Activated CD4-positive, CD25-positive, alpha-beta regulatory T cell treated with anti-CD3 and anti-CD28 coated beads, Interleukin-2, amount 50 U/mL, for 24 hours (primary cell): ENCODE data around the gene KATNB1.
"Not testable (repeated sequence)": the region's sequence is repeated elsewhere in the genome, so short reads cannot be mapped to it uniquely, and the experiment has no call there.

Experiments
- ATAC-seq, 2 donors: fragments of 150-1000 bp; cut with Tn5 transposase; one replicate each; pipeline ENCODE4 v1.10.0; 2021; ENCODE audit warnings: mild to moderate bottlenecking in 1 of 2, moderate library complexity in 1 of 2

KATNB1 gene

DNA sequence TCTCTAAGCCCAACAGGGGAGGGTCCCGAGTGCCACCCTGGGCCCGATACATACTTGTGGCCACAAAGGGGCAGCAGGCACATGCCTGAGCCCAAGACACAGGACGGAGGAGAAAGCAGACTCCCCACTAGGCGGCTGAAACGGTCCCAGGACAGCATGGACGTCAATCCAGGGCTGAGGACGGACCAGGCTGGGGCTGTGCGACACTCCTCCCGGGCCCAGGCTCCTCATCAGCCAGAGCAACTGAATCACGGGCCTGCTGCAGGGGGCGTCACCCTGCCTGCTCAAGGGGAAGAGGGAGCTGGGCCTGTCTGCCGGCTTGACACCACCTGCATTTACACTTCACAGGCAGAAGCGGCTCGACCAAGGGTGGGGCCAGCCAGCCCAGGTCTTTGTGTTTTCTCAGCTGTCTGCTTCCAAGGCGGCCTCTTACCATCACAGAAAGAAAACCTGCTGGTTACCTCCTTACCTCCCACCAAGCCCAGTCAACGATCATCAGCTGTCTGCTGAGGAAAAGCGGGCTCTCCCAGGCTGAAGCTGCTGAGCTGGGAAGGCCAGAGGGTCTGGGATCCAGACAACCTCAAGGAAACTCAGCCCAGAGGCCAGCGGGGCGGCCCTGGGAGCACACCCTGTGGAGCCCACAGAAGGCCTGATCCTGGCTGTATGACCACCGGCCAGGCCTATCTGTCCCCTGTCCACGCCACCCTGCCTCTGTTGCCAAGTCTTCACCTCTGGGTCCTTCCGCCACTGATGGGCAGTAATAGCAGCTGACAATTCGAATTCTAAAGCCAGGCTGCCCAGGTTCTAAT lies 40.3 kb downstream of the KATNB1 start:
- no peak for ATAC-seq

DNA sequence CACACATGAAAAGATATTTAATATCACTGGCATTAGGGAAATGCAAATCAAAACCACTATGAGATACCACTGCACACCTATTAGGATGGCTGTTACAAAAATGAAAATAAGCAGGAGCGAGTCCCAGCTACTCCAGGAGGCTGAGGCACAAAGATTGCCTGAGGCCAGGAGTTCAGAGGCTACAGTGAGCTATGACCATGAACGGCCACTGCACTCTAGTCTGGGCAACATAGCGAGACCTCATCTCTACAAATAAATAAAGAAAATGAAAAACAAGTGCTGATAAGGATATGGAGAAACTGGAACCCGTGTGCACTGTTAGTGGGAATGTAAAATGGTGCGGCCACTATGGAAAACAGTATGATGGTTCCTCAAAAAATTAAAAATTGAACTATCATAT lies 43.1 kb downstream of the KATNB1 start:
- no peak for ATAC-seq

DNA sequence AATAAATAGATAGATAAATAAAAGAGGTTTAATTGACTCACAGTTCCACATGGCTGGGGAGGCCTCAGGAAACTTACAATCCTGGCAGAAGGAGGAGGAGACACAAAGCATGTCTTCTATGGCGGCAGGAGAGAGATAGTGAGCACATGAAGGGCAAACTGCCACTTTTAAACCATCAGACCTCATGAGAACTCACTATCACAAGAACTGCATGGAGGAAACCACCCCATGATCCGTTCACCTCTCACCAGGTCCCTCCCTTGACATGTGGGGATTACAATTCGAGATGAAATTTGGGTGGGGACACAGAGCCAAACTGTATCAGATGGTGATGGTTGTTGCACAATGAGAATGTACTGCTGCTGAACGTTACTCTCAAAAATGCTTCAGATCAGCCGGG lies 44.3 kb downstream of the KATNB1 start:
- not testable (repeated sequence) for ATAC-seq

- ATAC-seq = no peak
These were observed 45.8 kb downstream of the KATNB1 start for GRCh38 chr16:57781349-57781740.

DNA sequence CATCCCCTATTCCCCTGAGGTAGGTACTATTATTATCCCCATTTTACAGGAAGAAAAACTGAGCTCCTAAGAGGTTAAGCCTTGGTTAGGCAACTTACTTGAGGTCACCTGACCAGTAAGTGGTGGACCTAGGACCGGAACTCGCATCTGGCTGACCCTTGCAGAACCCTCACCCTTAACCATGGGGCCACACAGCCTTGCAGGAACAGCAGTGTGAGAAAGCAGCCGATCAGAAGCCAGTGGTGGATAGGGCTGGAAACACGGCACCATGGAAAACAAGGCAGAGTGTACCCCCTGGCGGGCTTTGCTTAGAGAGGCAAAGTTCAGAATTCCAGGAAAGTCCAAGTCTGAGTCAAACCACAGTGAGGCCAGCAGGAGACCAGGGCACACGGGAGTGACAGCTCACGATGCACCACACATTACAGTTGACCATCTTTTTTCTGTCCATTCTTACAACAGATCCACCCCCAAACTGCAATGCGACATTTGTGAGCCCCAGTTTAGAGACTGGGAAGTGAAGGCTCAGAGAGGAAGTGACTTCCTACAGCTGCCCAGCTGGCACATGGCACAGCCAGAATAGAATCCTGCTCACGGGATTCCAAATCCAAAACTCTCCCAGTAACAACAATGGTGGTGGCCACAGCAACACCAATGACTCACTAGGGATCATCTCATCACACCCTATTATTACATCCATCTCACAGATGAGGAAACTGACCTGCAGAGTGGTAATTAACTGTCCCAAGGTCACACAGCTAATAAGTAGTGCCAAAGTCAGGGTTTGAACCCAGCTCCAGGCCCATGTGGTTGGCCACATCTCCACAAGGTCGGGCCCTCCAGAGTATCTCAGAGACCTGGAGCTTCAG lies 46.4 kb downstream of the KATNB1 start:
- ATAC-seq = no peak

GRCh38 chr16:57782607-57783055 lies 47.1 kb downstream of the KATNB1 start:
- ATAC-seq = not testable (repeated sequence)

DNA sequence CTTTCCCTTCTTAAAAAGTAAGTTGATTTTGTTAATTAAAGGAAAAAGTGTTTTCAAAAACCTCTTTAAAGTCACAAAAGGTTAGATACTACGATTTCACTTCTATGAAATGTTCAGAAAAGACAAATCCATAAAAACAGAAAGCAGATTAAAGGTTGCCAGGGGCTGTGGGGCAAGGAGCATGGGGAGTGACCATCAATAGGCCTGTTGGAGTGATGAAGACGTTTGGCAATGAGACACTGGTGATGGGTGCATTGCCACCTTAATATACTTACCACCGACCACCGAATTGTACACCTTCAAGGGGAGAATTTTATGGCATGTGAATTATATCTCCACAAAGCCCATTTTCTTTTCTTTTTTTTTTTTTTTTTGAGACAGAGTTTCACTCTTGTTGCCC lies 47.5 kb downstream of the KATNB1 start:
- ATAC-seq = no peak

DNA sequence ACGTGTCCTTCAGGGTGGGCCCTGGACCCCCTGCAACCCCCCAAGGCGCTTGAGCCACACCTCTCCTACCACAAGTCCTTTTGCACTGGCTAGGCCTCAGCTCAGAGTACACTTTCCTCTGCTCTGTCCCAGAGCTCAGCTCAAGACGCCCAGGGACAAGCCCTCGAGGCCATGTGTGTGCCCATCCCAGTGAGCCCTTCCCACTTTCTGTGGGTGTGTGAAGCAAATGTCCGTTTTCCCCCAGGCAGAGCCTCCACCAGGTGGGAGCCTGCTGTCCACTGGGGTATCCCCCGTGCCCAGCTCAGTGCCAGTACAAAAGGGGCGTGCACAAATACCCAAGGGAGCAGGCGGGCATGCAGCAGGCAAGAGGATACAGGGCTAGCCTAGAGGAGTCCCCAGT lies 48.3 kb downstream of the KATNB1 start:
- ATAC-seq = no peak

DNA sequence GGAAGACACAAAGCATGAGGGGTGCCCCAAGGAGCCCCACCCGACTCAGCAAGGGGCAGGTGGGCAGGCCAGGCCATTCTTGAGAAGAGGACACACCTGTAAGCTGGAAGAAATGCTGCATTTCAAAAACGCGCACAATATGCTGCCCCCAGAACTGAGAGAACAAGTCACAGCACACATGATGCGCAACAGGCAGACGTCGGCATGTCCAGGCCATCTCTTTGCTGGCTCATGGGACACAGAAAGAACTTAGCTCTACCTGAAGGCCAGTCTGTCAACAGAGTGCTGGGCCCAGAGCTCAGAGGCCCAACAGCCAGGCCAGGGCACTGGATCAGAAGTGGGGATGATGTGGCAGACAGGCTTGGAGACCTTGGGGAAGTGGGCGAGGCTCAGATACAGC lies 48.8 kb downstream of the KATNB1 start:
- ATAC-seq = no peak

- ATAC-seq = no peak
These were observed 49.8 kb downstream of the KATNB1 start for GRCh38 chr16:57785385-57785784.

GRCh38 chr16:57785924-57786323 lies 50.4 kb downstream of the KATNB1 start:
- ATAC-seq = no peak

- ATAC-seq = no peak
These were observed 51.3 kb downstream of the KATNB1 start for GRCh38 chr16:57786632-57787518.

DNA sequence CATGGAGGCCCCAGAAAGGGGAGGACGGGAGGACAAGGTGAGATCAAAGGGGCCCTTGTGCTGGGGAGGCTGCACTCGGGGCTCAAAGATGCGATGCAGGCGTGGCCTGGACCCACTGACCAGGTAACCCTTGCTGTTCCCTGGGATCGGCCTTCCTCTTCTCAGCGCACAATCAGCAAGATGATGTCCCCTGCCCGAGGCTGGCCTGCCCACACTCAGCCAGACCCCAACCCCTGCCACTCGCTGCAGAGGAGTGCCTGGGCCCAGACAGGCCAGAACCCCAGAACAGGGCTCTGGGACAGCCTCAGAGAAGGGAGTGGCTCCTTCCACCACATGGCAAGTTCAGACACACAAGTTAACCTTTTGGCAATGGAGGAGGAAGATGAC lies 51.9 kb downstream of the KATNB1 start:
- ATAC-seq = no peak

DNA sequence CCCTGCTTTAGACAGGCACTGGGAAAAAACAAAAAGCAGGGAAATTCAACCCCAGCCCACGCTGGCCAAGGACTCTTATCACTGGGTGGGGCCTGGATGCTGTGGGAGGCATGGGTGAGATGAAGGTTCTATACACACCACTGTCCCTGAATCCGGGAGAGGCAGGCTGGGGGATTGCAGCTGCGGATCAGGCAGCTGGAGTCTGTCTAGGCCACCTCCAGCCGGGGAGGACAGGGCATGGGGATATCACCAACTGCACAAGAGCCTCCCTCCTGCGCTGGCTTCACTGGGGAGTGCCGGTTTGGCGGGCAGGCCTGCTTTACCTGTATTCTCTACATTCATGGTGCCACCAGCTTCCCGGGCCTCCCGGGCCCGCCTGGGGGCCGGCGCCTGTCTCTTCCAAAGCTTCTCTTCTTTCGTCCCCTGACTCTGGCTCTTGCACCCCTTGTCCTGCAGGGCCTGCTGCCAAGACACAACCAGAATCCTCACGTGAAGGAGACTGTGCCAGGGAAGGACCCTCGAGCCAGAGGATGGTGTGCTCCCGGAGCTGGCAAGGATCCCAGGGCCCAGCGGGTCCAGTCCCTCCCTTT lies 52.8 kb downstream of the KATNB1 start:
- no peak for ATAC-seq

GRCh38 chr16:57788951-57789350 lies 53.4 kb downstream of the KATNB1 start:
- no peak for ATAC-seq

GRCh38 chr16:57791195-57791892 lies 55.8 kb downstream of the KATNB1 start:
- no peak for ATAC-seq

- ATAC-seq = no peak
These were observed 56.4 kb downstream of the KATNB1 start for GRCh38 chr16:57791893-57792461.

GRCh38 chr16:57794849-57795430 lies 59.4 kb downstream of the KATNB1 start:
- ATAC-seq = no peak

DNA sequence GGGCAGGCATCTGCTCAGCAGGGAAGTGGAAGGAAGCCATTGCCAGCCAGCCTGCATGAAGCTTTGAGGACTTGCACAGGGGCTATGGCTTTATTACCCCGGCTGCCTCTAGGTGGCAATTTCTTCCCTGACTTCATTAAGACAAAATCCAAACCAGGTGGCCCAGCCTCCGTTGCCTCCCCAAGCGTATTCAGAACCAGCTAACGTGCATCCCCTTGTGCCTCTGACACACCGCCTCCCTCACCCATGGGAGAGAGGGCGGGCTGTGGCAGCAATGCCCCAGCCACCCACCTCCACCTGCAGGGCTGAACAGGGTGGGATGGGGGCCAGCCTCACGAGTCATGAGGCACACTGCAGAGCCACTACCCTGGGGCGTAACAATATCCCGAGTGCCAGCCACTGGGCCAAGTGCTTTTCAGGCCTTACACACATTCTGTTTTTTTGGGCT lies 59.9 kb downstream of the KATNB1 start:
- peak in 1 of 2 donors; percentile 36 for ATAC-seq

DNA sequence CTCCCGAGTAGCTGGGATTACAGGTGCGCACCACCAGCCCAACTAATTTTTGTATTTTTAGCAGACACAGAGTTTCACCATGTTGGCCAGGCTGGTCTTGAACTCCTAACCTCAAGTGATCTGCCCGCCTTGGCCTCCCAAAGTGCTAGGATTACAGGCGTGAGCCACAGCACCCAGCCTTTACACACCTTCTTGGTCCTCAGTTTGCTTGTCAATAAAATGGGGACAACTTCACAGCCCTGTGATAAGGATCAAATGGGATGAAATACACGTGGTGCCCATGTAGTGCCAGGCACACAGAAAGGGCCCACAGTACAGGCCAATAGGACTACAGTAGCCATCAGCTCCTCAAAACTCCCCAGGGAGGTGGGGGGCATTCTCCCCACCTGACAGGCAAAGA lies 60.4 kb downstream of the KATNB1 start:
- ATAC-seq = not testable (repeated sequence)

DNA sequence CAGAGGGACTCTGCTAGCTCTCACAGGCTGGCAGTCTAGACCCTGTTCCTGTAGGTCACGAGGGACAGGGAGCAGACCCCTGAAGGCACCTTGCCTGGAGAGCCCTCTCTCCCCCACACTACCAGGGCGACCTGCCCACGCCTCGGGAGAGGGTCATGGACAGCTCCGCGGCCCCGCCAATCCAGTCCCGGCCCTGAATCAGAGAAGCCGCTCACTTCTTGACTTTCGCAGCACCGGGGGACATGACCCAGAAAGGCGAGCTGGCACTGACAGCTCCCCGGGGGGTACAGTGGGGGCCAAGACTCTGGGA lies 61.6 kb downstream of the KATNB1 start:
- no peak for ATAC-seq
